GM23338 (cell line): ENCODE results near the gene CFAP300.

Experiments
- CTCF ChIP-seq, 2 experiments: fragments of 200-600 bp in 1 of 2; sonication (generic) in 1 of 2; conservative IDR thresholded peaks; 2 replicates each; pipeline versions ENCODE4 v1.5.1 to v1.6.1; 2016 to 2017; ENCODE audit warnings: antibody characterized with exemption in 2 of 2, low read depth in 2 of 2, mild to moderate bottlenecking in 2 of 2, moderate library complexity in 1 of 2
- EZH2phosphoT487 ChIP-seq: fragments of 200-600 bp; sonication (generic); IDR thresholded peaks from one replicate; pipeline ENCODE4 v1.8.1; 2018; ENCODE audit warnings: antibody characterized with exemption; ENCODE audit not compliant: unreplicated experiment
- POLR2AphosphoS5 ChIP-seq: IDR thresholded peaks from 2 replicates; pipeline ENCODE4 v1.6.1; 2016; ENCODE audit warnings: antibody characterized with exemption, low read depth

GRCh38 chr11:102121329-102121728, 74.1 kb downstream of the CFAP300 start:
- TF ChIP-seq EZH2phosphoT487 (no peak), CTCF (conservative IDR thresholded peaks at IDR 0.05; ENCODE audit: low read depth in 2 of 2) (no peak), POLR2AphosphoS5 (no peak)
